Peyer's patch (tissue), 4 donors: ENCODE data around the gene SMAP2. TPM values are rescaled to one million over a fixed set of nuclear protein-coding genes. Genes with fewer than 3 reads are reported as not detected.

Source experiments
- DNase-seq, 3 donors: peaks; one replicate each; pipeline ENCODE4 v3.0.0-alpha.2; 2017 to 2019
- H3K27ac ChIP-seq, 4 donors: fragments of 200-600 bp; sonication (generic); one replicate each; pipeline ENCODE4 v1.5.1; 2016 to 2019
- H3K27me3 ChIP-seq, 2 donors: fragments of 200-600 bp; sonication (generic); one replicate each; pipeline ENCODE4 v1.5.1; 2019
- H3K36me3 ChIP-seq, 3 donors: fragments of 200-600 bp; sonication (generic); one replicate each; pipeline ENCODE4 v1.5.1; 2016 to 2019
- H3K4me1 ChIP-seq, 4 donors: fragments of 200-600 bp; sonication (generic); one replicate each; pipeline ENCODE4 v1.5.1; 2016 to 2019
- H3K4me3 ChIP-seq, 4 donors: fragments of 200-600 bp; sonication (generic); 1 replicate in 3 of 4; 2 replicates in 1 of 4; pipeline ENCODE4 v1.5.1; 2016 to 2019; ENCODE audit warnings: mild to moderate bottlenecking in 1 of 4
- H3K9me3 ChIP-seq, 4 donors: fragments of 200-600 bp; sonication (generic); one replicate each; pipeline ENCODE4 v1.5.1; 2016 to 2019; ENCODE audit warnings: mild to moderate bottlenecking in 1 of 4
- POLR2A ChIP-seq, 2 donors: fragments of 450-650 bp; IDR thresholded peaks; one replicate each; pipeline ENCODE4 v1.5.1; 2017; ENCODE audit warnings: antibody characterized with exemption in 2 of 2, mild to moderate bottlenecking in 2 of 2, moderate library complexity in 2 of 2
- total RNA-seq, 4 donors: library from RNA; depleted of rRNA; stranded (reverse); fragments of >200 nt; gene quantifications; one replicate each; pipeline ENCODE4 v1.1.0, GENCODE V29; 2016
- TF ChIP-seq, protein P1 (sequence below), 6 experiments: fragments of 450-650 bp in 4 of 6; fragments of 200-600 bp in 2 of 6; sonication (generic) in 1 of 6; IDR thresholded peaks; one replicate each; pipeline ENCODE4 v1.5.1; 2017 to 2019; ENCODE audit warnings: antibody characterized with exemption in 6 of 6, mild to moderate bottlenecking in 3 of 6, moderate library complexity in 1 of 6

Gene SMAP2
- total RNA-seq, 4 donors from 2014 or later = 24.7 to 170 (median 33.7) TPM

- Histone ChIP-seq H3K27ac (peak overlapping the region in 1 of 4 donors; percentile 55), H3K36me3 (no peaks in the 10 kb centered on the region), H3K4me3 (no peak overlapping the region), H3K27me3 (no peaks in the 10 kb centered on the region), H3K9me3 (no peaks in the 10 kb centered on the region), H3K4me1 (no peaks in the 10 kb centered on the region)
- DNase-seq = no peak
- TF ChIP-seq POLR2A (IDR thresholded peaks at IDR 0.05) = no peak
- TF ChIP-seq, protein P1, sequence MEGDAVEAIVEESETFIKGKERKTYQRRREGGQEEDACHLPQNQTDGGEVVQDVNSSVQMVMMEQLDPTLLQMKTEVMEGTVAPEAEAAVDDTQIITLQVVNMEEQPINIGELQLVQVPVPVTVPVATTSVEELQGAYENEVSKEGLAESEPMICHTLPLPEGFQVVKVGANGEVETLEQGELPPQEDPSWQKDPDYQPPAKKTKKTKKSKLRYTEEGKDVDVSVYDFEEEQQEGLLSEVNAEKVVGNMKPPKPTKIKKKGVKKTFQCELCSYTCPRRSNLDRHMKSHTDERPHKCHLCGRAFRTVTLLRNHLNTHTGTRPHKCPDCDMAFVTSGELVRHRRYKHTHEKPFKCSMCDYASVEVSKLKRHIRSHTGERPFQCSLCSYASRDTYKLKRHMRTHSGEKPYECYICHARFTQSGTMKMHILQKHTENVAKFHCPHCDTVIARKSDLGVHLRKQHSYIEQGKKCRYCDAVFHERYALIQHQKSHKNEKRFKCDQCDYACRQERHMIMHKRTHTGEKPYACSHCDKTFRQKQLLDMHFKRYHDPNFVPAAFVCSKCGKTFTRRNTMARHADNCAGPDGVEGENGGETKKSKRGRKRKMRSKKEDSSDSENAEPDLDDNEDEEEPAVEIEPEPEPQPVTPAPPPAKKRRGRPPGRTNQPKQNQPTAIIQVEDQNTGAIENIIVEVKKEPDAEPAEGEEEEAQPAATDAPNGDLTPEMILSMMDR (IDR thresholded peaks at IDR 0.05) = no peak
Observed at GRCh38 chr1:40352126-40352525, 21.4 kb upstream of the SMAP2 start.

- H3K27ac ChIP-seq = no peak overlapping the region
- DNase-seq = no peak
- no peak for TF ChIP-seq POLR2A (IDR thresholded peaks at IDR 0.05)
- TF ChIP-seq, protein P1 (IDR thresholded peaks at IDR 0.05) = no peak
Observed at GRCh38 chr1:40353082-40353481, 20.4 kb upstream of the SMAP2 start.

DNA sequence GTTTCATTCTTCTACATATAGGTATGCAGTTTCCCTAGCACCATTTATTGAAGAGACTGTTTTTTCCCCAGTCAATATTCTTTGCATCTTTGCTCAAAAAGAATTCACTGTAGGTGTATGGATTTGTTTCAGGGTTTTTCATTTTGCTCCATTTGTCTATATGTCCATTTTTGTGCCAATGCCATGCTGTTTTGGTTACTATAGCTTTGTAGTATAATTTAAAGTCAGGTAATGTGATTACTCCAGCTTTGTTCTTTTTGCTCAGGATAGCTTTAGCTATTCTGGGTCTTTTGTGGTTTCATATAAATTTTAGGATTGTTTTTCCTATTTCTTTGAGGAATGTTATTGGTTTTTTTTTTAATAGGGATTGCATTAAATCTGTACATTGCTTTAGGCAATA is 15.9 kb upstream of the SMAP2 start:
- Histone ChIP-seq H3K27ac (no peak overlapping the region), H3K4me1 (no peaks in the 10 kb centered on the region), H3K9me3 (peaks cover 0 to 3% (median 0%) of the 10 kb centered on the region in 4 donors), H3K4me3 (no peak overlapping the region), H3K36me3 (no peaks in the 10 kb centered on the region), H3K27me3 (no peaks in the 10 kb centered on the region)
- no peak for DNase-seq
- TF ChIP-seq, protein P1 (IDR thresholded peaks at IDR 0.05) = no peak
- no peak for TF ChIP-seq POLR2A (IDR thresholded peaks at IDR 0.05)

More at GRCh38 chr1:40353082-40353481, 20.4 kb upstream of the SMAP2 start:
- no peaks in the 10 kb centered on the region for H3K4me1 ChIP-seq
- no peaks in the 10 kb centered on the region for H3K36me3 ChIP-seq
- H3K27me3 ChIP-seq = no peaks in the 10 kb centered on the region
- H3K9me3 ChIP-seq = peaks cover 0 to under 1% (median 0%) of the 10 kb centered on the region in 4 donors
- no peak overlapping the region for H3K4me3 ChIP-seq

DNA sequence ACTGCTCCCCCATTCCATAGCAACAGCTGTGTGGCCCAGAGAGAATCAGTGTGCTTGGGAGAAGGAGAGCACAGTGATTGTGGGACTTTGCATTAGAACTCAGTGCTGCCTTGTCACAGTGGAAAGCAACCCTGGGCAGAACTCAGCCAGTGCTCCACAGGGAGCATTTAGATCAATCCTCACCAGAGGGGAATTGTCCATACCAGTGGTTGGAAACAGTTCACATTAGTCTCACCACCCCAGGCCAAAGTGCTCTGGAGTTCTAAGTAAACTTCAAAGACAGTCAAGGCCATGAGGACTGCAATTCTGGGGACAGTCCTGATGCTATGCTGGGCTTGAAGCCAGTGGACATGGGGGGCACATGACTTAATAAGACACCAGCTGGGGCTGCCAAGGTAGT is 12.9 kb upstream of the SMAP2 start:
- TF ChIP-seq POLR2A (IDR thresholded peaks at IDR 0.05) = no peak
- TF ChIP-seq, protein P1 (IDR thresholded peaks at IDR 0.05) = no peak
- H3K27ac ChIP-seq = no peak overlapping the region
- no peak for DNase-seq
- no peak overlapping the region for H3K4me3 ChIP-seq
- H3K36me3 ChIP-seq = no peaks in the 10 kb centered on the region
- peaks cover 0 to 3% (median 0%) of the 10 kb centered on the region in 4 donors for H3K9me3 ChIP-seq
- no peaks in the 10 kb centered on the region for H3K4me1 ChIP-seq
- H3K27me3 ChIP-seq = no peaks in the 10 kb centered on the region

- no peak overlapping the region for H3K4me3 ChIP-seq
- no peak overlapping the region for H3K27ac ChIP-seq
- no peak for DNase-seq
- no peaks in the 10 kb centered on the region for H3K27me3 ChIP-seq
- H3K36me3 ChIP-seq = no peaks in the 10 kb centered on the region
- TF ChIP-seq POLR2A (IDR thresholded peaks at IDR 0.05) = no peak
- TF ChIP-seq, protein P1 (IDR thresholded peaks at IDR 0.05) = no peak
- peaks cover 0 to 3% (median 0%) of the 10 kb centered on the region in 4 donors for H3K9me3 ChIP-seq
- H3K4me1 ChIP-seq = no peaks in the 10 kb centered on the region
Observed at GRCh38 chr1:40361201-40361600, 12.3 kb upstream of the SMAP2 start.

DNA sequence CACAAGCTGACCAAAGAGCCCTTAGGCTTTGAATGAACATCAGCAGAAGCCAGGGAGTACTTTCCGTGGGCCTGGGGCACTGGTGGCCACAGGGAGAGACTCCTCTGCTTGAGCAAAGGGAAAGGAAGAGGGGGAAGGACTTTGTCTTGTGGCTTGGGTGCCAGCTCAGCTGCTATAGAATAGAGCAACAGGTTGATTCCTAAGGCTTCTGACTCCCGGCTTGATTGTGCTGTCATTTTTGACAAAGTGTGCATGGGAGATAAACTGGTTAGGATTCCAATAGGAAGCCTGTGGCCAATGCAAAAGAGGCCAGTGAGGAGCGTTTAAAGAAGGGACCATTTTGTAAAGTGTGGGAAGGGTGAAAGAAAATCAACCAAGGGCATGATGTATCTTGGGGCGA is 11.9 kb upstream of the SMAP2 start:
- TF ChIP-seq, protein P1 (IDR thresholded peaks at IDR 0.05) = no peak
- TF ChIP-seq POLR2A (IDR thresholded peaks at IDR 0.05) = no peak
- DNase-seq = no peak
- Histone ChIP-seq H3K36me3 (no peaks in the 10 kb centered on the region), H3K4me3 (no peak overlapping the region), H3K4me1 (no peaks in the 10 kb centered on the region), H3K27me3 (no peaks in the 10 kb centered on the region), H3K27ac (no peak overlapping the region), H3K9me3 (peaks cover 0 to 3% (median 0%) of the 10 kb centered on the region in 4 donors)
